HCT116 (cell line): Measurements from ENCODE around the gene CNN2. TPM values are rescaled to one million over a fixed set of nuclear protein-coding genes. Genes with fewer than 3 reads are reported as not detected.
A peak's percentile ranks its signal among the peaks of the same experiment; 100 is the strongest.

Experiments used
- ATAC-seq: fragments of 200-7000 bp; cut with Tn5 transposase; 2 replicates; pipeline ENCODE4 v1.9.1; 2020; ENCODE audit warnings: mild to moderate bottlenecking, moderate library complexity
- BruUV-seq: library from RNA; stranded (reverse); fragments of 400-500 nt; replicated peaks from 2 replicates; lab custom pipeline; 2021; lab: Mats Ljungman, UMichigan
- CTCF ChIA-PET: fragments of 300-600 bp; sonication (Branson Sonifier 250); formaldehyde crosslinking; loops from one replicate; lab custom pipeline; 2021; ENCODE audit warnings: antibody characterized with exemption; lab: Charles Lee
- POLR2A ChIA-PET: fragments of 300-600, 350-600 bp; sonication (Branson Sonifier 250); formaldehyde crosslinking; loops from one replicate; lab custom pipeline; 2021; ENCODE audit warnings: antibody characterized with exemption; lab: Charles Lee
- RAD21 ChIA-PET, 2 experiments: fragments of 300-600 bp; sonication (Branson Sonifier 250); formaldehyde crosslinking; loops; one replicate each; lab custom pipeline; 2023; ENCODE audit warnings: low total read pairs in 2 of 2; ENCODE audit not compliant: uncharacterized antibody in 2 of 2, unreplicated experiment in 2 of 2, low non-redundant PET in 1 of 2; lab: Charles Lee
- DNase-seq: peaks from one replicate; pipeline ENCODE4 v3.0.0-alpha.2; 2010; ENCODE audit warnings: low read depth, low spot score
- H2AFZ ChIP-seq: fragments of 200-600 bp; shearing (Covaris generic), sonication (generic); 2 replicates; pipeline ENCODE4 v1.6.1; 2017; ENCODE audit warnings: low read depth, mixed run types, mixed read lengths, antibody characterized with exemption, low read length; ENCODE audit not compliant: poor library complexity, severe bottlenecking
- H3K27ac ChIP-seq: 2 replicates; pipeline ENCODE4 v1.5.1; 2012; ENCODE audit warnings: low read depth, low read length
- H3K27me3 ChIP-seq: fragments of 200-600 bp; sonication (generic); 2 replicates; pipeline ENCODE4 v1.6.1; 2016; ENCODE audit warnings: mixed run types, low read length, mixed read lengths; ENCODE audit not compliant: insufficient read depth
- H3K36me3 ChIP-seq, 2 experiments: fragments of 200-500 bp in 1 of 2; fragments of 200-600 bp in 1 of 2; sonication (Bioruptor generic) in 1 of 2; sonication (generic) in 1 of 2; 2 replicates each; pipeline versions ENCODE4 v1.5.1 to v1.6.1; 2014 to 2016; ENCODE audit warnings: low read length in 2 of 2, inconsistent platforms in 1 of 2, mixed read lengths in 1 of 2, mixed run types in 1 of 2; ENCODE audit not compliant: insufficient read depth in 2 of 2, control insufficient read depth in 1 of 2
- H3K4me1 ChIP-seq, 2 experiments: fragments of 200-600 bp in 1 of 2; sonication (generic) in 1 of 2; 2 replicates each; pipeline versions ENCODE4 v1.5.1 to v1.6.1; 2012 to 2017; ENCODE audit warnings: low read length in 2 of 2, inconsistent platforms in 1 of 2, mild to moderate bottlenecking in 1 of 2, mixed read lengths in 1 of 2, mixed run types in 1 of 2, moderate library complexity in 1 of 2; ENCODE audit not compliant: insufficient read depth in 2 of 2, control insufficient read depth in 1 of 2
- H3K4me2 ChIP-seq: fragments of 200-600 bp; sonication (generic); 2 replicates; pipeline ENCODE4 v1.6.1; 2017; ENCODE audit warnings: mixed run types, low read length, mixed read lengths
- H3K4me3 ChIP-seq, 2 experiments: fragments of 200-600 bp in 1 of 2; sonication (generic) in 1 of 2; replicated peaks in 1 of 2; 2 replicates each; pipeline ENCODE4 v1.5.1; 2011 to 2016; ENCODE audit warnings: low read length in 2 of 2, control low read depth in 1 of 2, low read depth in 1 of 2, mild to moderate bottlenecking in 1 of 2, mixed read lengths in 1 of 2, mixed run types in 1 of 2
- H3K79me2 ChIP-seq: fragments of 200-600 bp; sonication (generic); 2 replicates; pipeline ENCODE4 v1.6.1; 2017; ENCODE audit warnings: mild to moderate bottlenecking, mixed run types, low read length, moderate library complexity, mixed read lengths; ENCODE audit not compliant: insufficient read depth
- H3K9ac ChIP-seq: fragments of 200-600 bp; sonication (generic); 2 replicates; pipeline ENCODE4 v1.6.1; 2016; ENCODE audit warnings: low read length, mixed read lengths
- H3K9me2 ChIP-seq: fragments of 200-600 bp; sonication (generic), shearing (Covaris generic); 2 replicates; pipeline ENCODE4 v1.6.1; 2017; ENCODE audit warnings: mixed run types, mild to moderate bottlenecking, moderate library complexity; ENCODE audit not compliant: insufficient read depth
- H3K9me3 ChIP-seq, 2 experiments: fragments of 200-500 bp in 1 of 2; fragments of 200-600 bp in 1 of 2; sonication (Bioruptor generic) in 1 of 2; sonication (generic) in 1 of 2; 2 replicates each; pipeline ENCODE4 v1.6.1; 2014 to 2017; ENCODE audit warnings: low read length in 2 of 2, mixed read lengths in 2 of 2, inconsistent platforms in 1 of 2, low read depth in 1 of 2, mild to moderate bottlenecking in 1 of 2, mixed run types in 1 of 2, moderate library complexity in 1 of 2; ENCODE audit not compliant: control insufficient read depth in 1 of 2, insufficient read depth in 1 of 2
- H4K20me1 ChIP-seq: fragments of 200-600 bp; sonication (generic), shearing (Covaris generic); 2 replicates; pipeline ENCODE4 v1.6.1; 2017; ENCODE audit warnings: mixed run types, mild to moderate bottlenecking, moderate library complexity; ENCODE audit not compliant: insufficient read depth
- ATF3 ChIP-seq: IDR thresholded peaks from 2 replicates; pipeline ENCODE4 v1.6.1; 2012
- CEBPB ChIP-seq: IDR thresholded peaks from 2 replicates; pipeline ENCODE4 v1.6.1; 2012; ENCODE audit warnings: low read depth
- CTCF ChIP-seq, 3 experiments: fragments of 200-600 bp in 1 of 3; sonication (generic) in 1 of 3; IDR thresholded peaks in 2 of 3; conservative IDR thresholded peaks in 1 of 3; 2 replicates each; pipeline ENCODE4 v1.5.1; 2012 to 2017; ENCODE audit warnings: low read depth in 2 of 3, low read length in 2 of 3, antibody characterized with exemption in 1 of 3, borderline replicate concordance in 1 of 3, control low read depth in 1 of 3, mild to moderate bottlenecking in 1 of 3, mixed read lengths in 1 of 3, mixed run types in 1 of 3, moderate library complexity in 1 of 3; ENCODE audit not compliant: insufficient read depth in 1 of 3
- EGR1 ChIP-seq: IDR thresholded peaks from 2 replicates; pipeline ENCODE4 v1.6.1; 2012; ENCODE audit warnings: low read depth
- ELF1 ChIP-seq: IDR thresholded peaks from 2 replicates; pipeline ENCODE4 v1.6.1; 2012; ENCODE audit warnings: low read depth, borderline replicate concordance
- EZH2 ChIP-seq: fragments of 200-600 bp; sonication (generic); IDR thresholded peaks from 2 replicates; pipeline ENCODE4 v1.6.1; 2017; ENCODE audit warnings: antibody characterized with exemption, mixed run types
- EZH2phosphoT487 ChIP-seq: fragments of 200-600 bp; IDR thresholded peaks from 2 replicates; pipeline ENCODE4 v1.6.1; 2018; ENCODE audit warnings: antibody characterized with exemption, borderline replicate concordance
- FOSL1 ChIP-seq: IDR thresholded peaks from 2 replicates; pipeline ENCODE4 v1.6.1; 2012; ENCODE audit warnings: low read depth
- JUND ChIP-seq: IDR thresholded peaks from 2 replicates; pipeline ENCODE4 v1.6.1; 2012
- POLR2A ChIP-seq: IDR thresholded peaks from 2 replicates; pipeline ENCODE4 v1.7.0; 2011; ENCODE audit warnings: borderline replicate concordance; ENCODE audit not compliant: insufficient read depth, insufficient read length; ENCODE audit errors: extremely low read depth
- RAD21 ChIP-seq: IDR thresholded peaks from 2 replicates; pipeline ENCODE4 v1.6.1; 2012; ENCODE audit warnings: low read depth, mild to moderate bottlenecking
- SP1 ChIP-seq: IDR thresholded peaks from 2 replicates; pipeline ENCODE4 v1.6.1; 2012; ENCODE audit warnings: low read depth
- SRF ChIP-seq: IDR thresholded peaks from 2 replicates; pipeline ENCODE4 v1.6.1; 2012; ENCODE audit warnings: low read depth
- TCF7L2 ChIP-seq: IDR thresholded peaks from 2 replicates; pipeline ENCODE4 v1.7.0; 2011; ENCODE audit warnings: borderline replicate concordance, inconsistent platforms; ENCODE audit not compliant: insufficient read depth, insufficient read length; ENCODE audit errors: extremely low read depth
- YY1 ChIP-seq: IDR thresholded peaks from 2 replicates; pipeline ENCODE4 v1.6.1; 2011; ENCODE audit warnings: low read length, low read depth, moderate library complexity, mild to moderate bottlenecking; ENCODE audit not compliant: insufficient replicate concordance; ENCODE audit errors: extremely low read depth
- ZBTB33 ChIP-seq: IDR thresholded peaks from 2 replicates; pipeline ENCODE4 v1.6.1; 2011; ENCODE audit warnings: mild to moderate bottlenecking, low read length, moderate library complexity; ENCODE audit not compliant: insufficient replicate concordance; ENCODE audit errors: extremely low read depth
- ZNF274 ChIP-seq: fragments of 200-500 bp; sonication (Bioruptor generic); IDR thresholded peaks from 2 replicates; pipeline ENCODE4 v1.6.1; 2014; ENCODE audit warnings: mild to moderate bottlenecking, low read depth, low read length, inconsistent platforms
- intact Hi-C: fragments of 100-400 bp; cut with micrococcal nuclease; formaldehyde crosslinking; loops from 2 replicates; pipeline ENCODE4 v1.10.0; 2022
- total RNA-seq: library from RNA; stranded (reverse); gene quantifications from one replicate; pipeline ENCODE4 v1.2.1, GENCODE V29; 2021; ENCODE audit not compliant: unreplicated experiment
- TF ChIP-seq, protein P1 (sequence below): IDR thresholded peaks from 2 replicates; pipeline ENCODE4 v1.6.1; 2012

The CNN2 gene
- total RNA-seq, 1 experiment from 2014 or later = 212 TPM

- RAD21 ChIA-PET = no interaction called here
- Histone ChIP-seq H3K4me3 (no peak overlapping the region), H3K9ac (no peak overlapping the region), H3K9me2 (no peaks in the 10 kb centered on the region), H3K27ac (peak overlapping the region; percentile 50), H4K20me1 (no peaks in the 10 kb centered on the region), H3K36me3 (peaks cover 0 to 15% of the 10 kb centered on the region in 2 experiments; a peak in 1 of 4 replicates), H3K27me3 (no peaks in the 10 kb centered on the region), H3K4me2 (no peak overlapping the region), H3K4me1 (peaks cover 29 to 51% of the 10 kb centered on the region in 2 experiments), H2AFZ (no peak overlapping the region), H3K9me3 (no peaks in the 10 kb centered on the region), H3K79me2 (peaks cover 8% of the 10 kb centered on the region; the same call in 1 of the 2 replicates)
- ATAC-seq (no peak), DNase-seq (no peak)
- CTCF ChIA-PET = interaction anchor here (1.4 kb wide), 1 partner anchor 19 kb away, joined by 7 read pairs; no protein-coding TSS in a partner anchor
- BruUV-seq = no TSS peak
- POLR2A ChIA-PET = interaction anchor here (2.0 kb wide), 1 partner anchor 223 kb away, joined by 7 read pairs; the partner anchor contains the start of gene CIRBP
- intact Hi-C loops = no loop called here
- no peak for TF ChIP-seq ATF3
- no peak for TF ChIP-seq EZH2
- no peak for TF ChIP-seq EGR1
- TF ChIP-seq ZBTB33 = no peak
- TF ChIP-seq FOSL1 = no peak
- TF ChIP-seq ELF1 = no peak
- TF ChIP-seq, protein P1, sequence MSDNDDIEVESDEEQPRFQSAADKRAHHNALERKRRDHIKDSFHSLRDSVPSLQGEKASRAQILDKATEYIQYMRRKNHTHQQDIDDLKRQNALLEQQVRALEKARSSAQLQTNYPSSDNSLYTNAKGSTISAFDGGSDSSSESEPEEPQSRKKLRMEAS = no peak
- no peak for TF ChIP-seq JUND
- no peak for TF ChIP-seq SRF
- no peak for TF ChIP-seq SP1
- no peak for TF ChIP-seq CEBPB
- TF ChIP-seq EZH2phosphoT487 = no peak
- no peak for TF ChIP-seq RAD21
- TF ChIP-seq ZNF274 = no peak
- TF ChIP-seq TCF7L2 = no peak
- no peak for TF ChIP-seq YY1
- no peak for TF ChIP-seq POLR2A
- no peak for TF ChIP-seq CTCF (IDR thresholded peaks at IDR 0.05 in 2 of 3, conservative IDR thresholded peaks at IDR 0.05 in 1 of 3; ENCODE audit: borderline replicate concordance in 1 of 3, insufficient read depth in 1 of 3, low read depth in 2 of 3, low read length in 2 of 3)
These were observed 19.8 kb downstream of the CNN2 start for GRCh38 chr19:1046117-1046626.
